GM21723 (cell line): ENCODE measurements around the gene SORCS2.

Experiments used
- ATAC-seq: cut with Tn5 transposase; IDR thresholded peaks from one replicate; pipeline ENCODE4 v1.9.1; 2021; ENCODE audit warnings: mild to moderate bottlenecking, moderate library complexity; ENCODE audit not compliant: unreplicated experiment

Gene SORCS2

DNA sequence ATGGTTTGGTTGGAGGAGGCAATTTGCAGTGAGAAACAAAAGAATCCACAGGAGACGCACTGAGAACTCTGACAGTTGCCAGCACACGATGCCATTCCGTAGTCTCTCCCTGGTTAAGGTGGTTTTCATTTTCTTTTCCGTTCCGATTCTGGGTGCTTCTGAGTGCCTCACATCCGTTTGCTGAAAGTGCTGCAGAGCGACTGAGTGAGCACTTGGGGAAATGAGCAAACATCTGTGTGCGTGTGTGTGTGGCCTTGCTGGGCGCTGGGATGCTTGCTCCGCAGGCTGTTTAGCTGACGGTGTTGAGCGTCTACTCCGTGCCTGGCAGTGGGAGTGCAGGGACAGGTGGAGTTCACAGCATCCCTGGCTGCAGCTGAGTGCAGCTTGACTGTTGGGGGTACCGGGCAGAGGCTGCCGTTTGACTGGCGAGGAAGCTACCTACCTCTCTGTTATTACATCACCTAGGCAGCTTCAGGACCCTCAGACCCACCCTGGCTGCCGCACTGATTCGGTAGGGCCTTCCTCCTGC is 49.3 kb downstream of the SORCS2 start:
- no peak for ATAC-seq

DNA sequence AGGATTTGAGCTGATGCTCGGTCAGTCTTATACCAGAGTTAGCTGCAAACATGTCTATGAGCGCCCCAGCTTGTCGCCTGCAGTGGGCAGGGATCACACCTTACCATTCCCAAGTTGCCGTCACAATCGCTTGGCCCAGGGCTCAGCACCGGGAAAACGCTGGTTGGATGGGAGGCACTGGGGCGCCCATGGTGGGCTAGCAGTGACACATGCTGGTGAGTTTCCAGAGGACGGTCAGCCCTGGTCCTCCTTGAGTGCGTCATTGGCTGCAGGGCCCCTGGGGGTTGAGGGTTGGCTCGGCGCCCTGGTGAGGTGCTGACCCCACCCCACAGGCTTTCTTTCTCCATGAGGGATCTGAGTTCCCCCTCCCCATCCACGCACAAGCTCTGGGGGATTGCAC is 50.4 kb downstream of the SORCS2 start:
- ATAC-seq, result no peak

DNA sequence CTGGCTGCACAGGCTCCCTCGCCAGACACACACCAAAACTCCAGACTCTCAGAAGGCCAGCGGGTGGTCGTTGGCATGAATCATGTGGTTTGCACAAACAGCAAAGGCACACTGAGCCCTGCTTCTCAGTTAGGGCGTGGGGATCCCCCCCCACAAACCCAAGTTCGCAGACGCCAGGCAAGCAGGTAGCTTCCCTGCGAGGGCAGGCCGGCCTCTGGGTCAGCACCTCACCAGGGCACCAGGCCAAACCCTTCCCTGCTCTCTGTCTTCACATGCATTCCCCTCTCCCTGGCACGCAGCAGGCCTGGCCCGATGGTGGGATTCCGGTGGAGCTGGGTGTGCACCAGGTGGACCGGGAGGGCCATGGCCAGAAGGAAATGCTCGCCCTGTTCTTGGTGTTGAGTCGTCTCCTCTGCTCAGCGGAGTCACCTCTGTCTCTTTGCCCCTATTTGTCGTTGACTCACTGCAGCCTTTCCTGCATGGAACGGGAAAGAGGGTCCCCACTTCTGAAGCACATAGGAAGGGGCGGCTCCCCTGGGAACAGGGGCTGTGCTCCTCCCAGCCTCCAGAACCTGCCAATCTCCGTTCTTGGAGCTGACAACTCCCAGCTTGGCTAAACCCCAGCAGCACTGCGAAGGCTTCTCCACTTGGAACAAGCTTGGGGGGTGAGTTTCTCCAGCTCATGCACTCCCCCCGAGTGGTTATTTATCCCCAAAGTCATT is 51.4 kb downstream of the SORCS2 start:
- ATAC-seq, result no peak

DNA sequence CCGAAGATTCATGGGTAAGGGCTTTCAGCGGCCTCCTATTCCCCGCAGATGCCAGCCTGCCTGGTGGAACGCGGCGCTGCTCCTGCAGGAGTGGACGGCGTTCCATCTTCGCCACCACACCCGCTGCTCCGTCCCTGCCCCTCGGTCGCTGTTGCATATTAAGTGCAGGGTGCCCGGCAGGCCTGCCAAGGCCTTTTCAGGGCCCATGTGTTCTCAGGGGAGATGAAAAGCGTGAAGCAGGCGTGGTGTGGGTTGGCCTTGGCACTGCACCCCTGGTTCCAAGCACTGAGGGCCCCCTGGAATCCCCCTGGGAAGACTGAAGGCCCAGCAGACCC is 52.0 kb downstream of the SORCS2 start:
- no peak for ATAC-seq

DNA sequence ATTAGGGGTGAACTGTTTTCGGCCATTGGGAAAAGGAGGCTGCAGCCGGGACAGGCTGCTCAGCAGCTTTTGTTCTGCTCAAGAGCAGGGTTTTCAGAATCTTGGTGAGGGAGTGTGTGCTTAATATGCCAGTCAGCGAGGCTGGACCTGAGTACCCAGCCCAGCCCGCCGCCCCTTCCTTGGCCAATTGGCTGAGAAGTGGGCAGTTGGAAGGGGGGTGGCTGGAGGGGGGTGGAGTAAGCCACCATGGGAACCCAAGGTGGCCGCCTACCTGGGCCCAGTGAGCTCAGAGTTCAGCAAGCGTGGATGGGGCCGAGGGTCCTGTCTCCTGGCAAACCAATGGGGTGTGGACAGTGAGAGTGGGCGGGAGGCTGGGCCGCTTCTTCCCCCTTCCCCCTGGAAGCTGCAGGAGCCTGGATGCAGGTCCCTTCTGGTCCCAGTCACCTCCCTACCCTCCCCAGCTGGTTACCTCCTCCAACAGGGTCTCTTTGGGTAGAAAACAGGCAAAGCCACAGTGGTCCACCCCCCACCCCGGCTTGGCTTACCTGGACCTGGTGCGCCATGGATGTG is 52.5 kb downstream of the SORCS2 start:
- no peak for ATAC-seq

DNA sequence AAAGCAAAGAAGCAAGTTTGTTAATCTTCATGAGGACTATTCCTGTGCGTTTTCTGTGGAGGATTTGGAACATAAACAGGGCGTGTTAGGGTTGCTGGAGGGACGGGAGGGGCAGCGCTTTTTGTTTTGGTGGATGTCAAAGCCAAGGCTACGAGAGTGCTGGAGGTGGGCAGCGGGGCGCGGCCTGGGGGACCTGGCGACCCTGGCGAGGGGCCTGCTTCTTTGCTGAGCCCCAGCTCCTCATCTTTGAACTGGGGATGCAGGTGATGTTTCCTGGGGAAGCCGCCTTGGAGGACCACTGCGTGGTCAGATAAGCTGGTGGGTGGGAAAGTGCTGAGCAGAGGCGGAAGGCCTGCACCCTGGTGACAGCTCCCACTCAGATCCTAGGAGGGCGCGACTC is 55.2 kb downstream of the SORCS2 start:
- ATAC-seq, result no peak

DNA sequence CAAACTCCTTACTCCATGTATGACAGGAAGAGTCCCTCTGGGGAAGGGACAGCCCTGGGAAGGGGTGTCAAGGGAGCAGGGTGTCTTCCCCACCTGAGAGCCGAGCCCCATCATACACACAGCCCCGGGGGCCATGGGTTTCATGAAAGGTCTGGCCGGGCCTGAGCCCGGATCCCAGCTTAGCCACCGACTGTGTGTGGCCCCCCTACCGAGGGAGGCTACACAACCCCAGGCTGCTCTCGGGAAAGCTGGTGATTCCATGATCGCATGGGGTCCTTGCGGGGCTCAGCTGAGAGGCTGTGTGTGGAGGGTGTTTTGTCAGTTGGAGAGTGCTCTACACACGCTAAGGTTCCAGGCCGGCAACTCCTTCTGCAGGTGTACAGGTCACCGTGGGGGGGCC is 55.6 kb downstream of the SORCS2 start:
- no peak for ATAC-seq

DNA sequence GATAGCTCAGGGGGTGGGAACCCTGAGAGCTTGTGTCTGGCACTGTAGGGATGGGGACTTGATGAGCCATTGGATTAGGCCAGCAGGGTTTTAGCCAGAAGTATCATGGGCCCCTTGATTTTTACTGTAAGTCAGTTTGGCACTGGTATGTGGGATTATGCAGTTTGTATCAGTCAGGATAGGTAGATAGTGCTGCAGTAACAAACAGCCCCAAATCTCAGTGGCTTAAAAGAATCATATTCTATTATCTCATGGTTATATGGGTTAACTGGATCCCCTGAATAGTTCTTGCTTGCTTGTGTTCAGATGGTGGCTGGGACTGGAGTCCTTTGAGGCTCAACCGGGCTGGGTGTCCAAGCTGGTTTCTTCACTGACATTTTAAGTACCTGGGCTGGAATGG is 56.5 kb downstream of the SORCS2 start:
- ATAC-seq, result no peak

DNA sequence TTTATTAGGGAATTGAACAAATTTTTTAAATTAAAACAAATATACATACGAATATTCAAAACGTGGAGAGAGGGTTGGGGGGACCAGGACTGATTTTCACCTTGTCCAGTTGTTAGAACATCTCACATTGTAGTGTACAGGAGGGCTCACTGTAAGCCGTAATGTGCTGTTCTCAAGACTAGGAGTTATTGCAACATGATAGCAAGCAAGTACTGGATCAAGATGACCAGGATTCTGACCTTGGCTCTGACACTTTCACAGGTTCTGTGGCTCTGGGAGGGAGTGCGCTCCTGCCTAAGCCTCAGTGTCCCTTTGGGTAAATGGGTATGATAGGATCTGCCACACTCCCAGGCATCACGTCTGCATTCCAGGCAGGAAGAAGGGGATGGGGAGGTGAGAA is 59.0 kb downstream of the SORCS2 start:
- ATAC-seq, result no peak

DNA sequence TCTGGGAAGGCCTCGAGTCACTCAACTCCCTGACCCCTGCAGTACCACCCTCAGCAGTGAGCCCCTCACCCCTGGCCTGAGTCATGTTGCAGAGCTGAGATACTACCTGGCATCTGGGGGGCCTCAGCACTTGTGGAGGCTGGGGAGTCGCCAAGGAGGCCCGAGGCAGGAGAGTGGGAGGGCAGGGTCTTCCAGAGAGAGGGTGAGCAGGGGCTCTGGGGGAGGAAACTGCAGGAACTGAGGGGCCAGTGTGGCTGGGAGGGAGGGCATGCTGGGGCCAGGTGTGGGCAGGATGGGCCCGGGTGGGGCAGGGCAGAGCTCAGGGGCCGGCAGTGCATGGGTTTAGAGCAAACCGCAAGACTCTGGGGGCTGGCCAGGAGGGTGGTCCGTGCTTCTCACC is 59.7 kb downstream of the SORCS2 start:
- ATAC-seq, result no peak

DNA sequence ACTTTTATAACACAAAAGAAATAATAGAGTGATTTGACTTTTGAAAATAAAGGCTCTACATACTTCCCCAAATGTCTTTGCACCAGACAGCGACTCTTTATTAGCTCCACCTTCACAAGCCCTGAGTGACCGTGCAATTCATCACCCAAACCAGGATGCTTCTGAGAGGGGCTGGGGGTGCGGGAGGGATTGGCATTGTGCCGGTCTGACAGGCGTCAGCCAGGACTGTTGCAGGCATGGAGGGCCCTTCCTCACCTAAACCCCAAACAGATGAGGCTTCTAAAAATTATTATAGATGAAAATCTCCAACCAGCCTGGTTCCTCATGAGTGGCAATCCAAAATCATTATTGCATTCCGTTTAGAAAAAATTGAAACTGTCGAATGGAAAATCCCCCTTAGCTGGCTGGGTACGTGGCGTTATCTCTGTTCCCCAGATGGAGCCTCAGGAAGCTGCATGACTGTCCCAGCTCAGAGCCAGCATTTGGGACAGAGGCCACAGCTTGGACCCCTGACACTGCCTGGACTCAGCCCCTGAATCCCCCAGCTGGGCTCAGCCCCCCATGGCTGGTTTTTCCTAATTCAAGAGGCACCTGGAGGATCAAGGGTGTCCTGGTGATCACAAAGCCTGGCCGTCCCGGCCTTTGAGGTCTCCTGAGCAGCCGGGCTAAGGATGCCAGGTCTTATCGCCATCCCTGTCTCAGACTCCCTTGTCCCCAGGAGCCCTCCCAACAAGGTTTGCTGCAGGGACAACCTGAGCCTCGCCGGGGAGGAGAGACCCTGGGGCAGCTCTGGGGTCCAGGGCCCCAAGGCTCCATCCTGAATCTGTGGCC is 60.4 kb downstream of the SORCS2 start:
- no peak for ATAC-seq

DNA sequence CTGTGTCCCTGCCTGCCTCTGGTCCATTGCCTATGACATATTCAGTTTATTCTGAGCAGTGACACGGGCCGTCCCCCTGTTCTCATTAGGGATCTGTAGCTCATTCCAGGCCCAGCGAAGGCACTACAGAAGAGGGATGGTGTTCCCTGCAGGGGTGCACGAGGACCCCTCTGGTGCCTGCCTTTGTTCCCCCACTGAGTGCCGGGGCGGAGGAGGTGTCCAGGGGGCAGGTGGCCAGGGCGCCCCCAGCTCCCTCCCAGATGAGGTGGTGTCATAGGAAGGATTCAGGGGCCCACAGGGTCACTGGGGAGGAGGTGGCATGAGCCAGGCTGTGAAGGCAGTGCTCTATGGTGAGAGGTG is 61.0 kb downstream of the SORCS2 start:
- no peak for ATAC-seq

DNA sequence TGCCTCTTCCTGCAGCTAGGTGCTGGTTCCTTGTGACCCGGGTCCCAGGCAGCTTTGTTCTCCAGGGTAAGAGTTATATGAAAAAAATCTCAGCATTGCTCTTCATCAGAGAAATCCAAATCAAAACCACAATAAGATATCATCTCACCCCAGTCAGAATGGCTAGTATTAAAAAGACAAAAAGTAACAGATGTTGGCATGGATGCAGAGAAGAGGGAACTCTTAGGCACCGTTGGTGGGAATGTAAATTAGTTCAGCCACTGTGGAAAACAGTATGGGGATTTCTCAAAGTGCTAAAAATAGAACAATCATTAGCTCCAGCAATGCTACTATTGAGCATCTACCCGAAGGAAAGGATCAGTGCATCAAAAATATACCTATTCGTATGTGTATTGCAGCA is 61.5 kb downstream of the SORCS2 start:
- ATAC-seq, result no peak

DNA sequence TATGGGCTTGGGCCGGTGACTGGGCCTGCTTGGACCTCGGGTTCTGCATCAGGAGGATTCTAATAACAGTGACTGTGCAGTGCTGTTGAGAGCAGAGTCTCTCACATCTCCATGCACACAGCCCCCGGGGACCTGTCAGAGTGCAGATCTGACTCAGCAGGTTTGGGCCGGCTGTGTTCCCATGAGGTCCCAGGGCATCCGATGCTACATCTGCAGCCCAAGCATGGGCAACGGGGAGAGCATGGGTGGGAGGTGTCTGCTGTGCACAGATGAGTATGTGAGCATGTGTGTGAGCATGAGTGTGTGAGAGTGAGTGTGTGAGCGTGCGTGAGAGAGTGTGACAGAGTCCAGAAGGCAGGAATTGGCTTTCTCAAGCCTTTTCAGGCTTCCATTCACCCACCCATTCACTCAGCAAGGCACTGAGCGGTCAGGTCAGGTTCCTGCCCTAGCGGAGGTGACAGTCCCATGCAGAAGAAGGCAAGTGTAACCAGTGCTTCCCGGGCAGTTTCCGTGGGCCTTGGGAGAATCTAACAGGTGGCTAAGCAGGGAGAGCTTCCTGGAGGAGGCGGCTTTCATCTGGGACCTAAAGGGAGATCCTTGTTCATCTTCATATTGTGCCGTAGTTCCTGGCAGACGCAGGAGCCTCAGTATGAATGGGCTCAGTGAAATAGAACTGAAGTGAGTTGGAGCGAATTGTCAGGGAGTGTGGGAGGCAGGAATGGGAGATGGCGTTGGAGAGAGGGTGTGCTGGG is 62.6 kb downstream of the SORCS2 start:
- ATAC-seq, result peak; percentile 89

DNA sequence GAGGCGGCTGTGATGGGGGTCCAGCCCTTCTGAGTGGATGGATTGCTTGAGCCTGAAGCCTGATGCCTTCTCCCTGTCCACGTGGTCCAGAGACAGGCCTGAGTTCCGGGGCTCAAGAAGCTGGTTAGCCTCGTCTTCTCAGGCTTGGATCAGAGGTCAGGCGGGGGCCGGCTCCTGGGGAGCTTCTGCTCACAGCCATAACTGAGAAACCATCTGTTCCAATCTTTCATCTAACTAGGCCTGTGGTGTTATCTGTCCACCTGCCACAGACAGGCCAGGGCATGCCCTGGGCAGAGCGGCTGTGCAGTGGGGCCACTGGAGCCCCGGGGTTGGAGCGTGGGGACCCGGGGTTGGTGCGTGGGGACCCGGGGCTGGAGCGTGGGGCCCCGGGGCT is 63.1 kb downstream of the SORCS2 start:
- ATAC-seq, result no peak

DNA sequence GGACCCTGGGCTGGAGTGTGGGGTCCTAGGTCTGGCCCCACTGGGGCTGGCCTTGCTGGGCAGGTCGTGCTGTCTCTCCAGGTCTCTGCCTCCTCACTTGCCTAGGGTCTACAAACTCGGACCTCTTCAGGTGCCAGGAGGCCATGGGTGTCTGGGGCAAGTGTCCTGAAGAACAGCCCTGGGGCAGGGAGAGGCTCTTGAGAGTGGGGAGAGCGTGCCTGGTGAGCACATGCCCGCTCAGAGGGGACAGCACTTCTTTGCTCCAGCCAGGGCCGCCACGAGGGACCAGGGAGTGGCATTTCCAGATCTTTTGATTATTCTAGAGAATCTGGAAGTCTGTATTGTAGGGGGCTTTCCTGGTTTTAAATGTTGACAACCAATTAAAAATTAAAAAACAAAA is 63.7 kb downstream of the SORCS2 start:
- no peak for ATAC-seq

DNA sequence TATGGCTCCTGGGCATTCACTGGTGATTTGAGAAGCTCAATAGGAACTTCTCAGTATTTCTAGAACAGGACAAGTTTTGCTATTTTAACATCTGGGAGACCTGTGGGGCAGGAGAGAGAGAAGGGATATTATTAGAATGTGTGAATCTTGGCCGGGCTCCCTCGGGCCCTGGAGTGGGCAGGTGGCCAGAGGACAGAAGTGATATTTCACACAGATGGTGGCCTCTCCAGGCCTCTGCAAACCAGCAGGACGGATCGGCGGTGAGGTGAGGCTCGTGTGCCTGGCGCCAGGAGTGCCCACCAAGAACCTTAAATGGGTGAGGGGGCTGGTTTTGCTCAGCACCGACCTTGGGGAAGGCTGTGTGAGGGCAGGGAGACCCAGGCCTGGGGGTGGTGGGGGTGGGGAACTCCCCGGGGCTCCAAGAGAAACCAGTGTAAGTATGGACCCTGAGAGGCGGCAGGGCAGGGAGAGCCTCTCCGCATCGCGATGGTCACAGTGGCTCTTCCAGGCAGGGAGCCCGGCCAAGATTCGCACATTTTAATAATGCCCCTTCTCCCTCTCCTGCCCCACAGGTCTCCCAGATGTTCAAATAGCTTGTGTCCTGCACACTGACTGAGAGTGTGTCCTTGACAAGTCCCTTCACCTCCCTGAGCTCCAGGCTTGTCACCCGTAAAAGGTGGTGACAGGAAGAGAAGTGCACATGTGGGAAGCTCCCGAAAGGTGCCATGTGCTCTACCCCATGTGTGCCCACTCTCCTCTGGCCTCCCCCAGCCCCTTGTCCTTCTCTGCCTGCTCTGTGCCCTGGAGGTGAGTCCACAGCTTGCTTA is 64.9 kb downstream of the SORCS2 start:
- ATAC-seq, result no peak

DNA sequence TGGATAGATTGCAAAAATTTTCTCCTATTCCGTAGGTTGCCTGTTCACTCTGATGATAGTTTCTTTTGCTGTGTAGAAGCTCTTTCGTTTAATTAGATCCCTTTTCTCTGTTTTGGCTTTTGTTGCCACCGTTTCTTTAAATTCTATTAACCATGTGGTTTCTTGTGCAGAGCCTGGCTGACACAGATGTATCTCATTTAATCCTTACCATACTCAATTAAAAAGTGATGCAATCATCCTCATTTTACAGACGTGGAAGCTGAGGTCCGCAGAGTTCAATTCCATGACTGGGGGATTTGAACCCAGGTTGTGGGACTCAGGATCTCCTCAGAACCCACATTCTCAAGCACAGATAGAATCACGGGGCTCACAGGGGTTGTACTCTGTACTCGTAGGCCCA is 66.7 kb downstream of the SORCS2 start:
- no peak for ATAC-seq

DNA sequence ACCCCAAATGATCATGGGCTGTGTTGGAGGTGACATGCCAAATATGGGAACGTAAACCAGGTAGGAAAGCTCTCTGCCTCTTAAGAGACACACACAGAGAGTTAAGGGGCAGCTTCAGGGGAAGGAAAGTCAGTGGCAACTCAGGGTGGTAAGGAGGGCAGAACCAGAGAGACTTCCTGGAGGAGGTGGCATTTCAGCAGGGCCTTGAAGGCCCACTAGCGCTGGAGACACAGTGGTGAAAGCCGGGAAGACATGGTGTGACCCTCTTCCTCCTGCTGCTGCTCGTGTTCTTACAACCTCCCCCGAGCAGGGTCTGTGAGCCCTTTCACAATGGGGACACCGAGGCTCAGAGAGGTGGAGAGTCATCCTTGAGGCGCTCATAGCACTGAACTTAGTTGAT is 68.2 kb downstream of the SORCS2 start:
- ATAC-seq, result no peak

DNA sequence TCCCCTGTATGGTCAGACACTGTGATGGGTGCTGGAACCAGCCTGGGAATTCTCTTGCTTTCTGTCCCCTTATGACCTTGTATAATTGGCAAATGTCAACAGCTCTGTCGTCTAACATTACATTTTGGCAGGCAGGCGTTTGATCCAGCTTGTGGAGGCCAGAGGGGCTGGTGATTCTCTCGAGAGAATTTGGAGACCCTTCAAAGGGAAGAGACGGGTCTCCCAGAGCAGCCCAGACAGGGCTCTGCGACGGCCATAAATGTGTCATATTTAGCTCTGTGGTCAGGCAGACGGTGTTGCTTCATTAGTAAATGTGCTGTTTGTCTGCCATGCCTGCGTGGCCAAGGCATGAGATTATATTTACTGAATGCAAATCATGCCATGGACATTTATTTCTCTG is 68.7 kb downstream of the SORCS2 start:
- no peak for ATAC-seq

DNA sequence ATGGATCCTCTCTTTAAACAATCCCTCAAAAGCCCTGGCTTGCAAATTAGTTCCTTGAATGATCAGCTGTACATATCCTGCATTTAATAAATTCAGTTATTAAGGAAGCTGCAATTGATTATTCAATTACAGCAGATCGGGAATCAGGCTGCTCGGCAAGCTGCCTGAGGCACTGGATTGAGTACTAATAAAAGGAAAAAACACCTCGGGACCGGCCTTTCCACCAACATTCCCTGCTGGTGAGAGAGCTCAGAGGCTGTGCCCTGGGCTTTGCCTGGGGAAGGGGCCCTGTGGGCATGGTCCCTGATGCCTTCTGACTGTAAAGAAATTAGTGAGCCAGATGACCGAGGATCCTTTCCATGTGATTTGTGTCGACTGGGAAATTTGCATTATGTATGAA is 69.2 kb downstream of the SORCS2 start:
- ATAC-seq, result no peak
